GM23338 (cell line): Measurements from ENCODE around the gene ITGAV. TPM values are rescaled to one million over a fixed set of nuclear protein-coding genes. Genes with fewer than 3 reads are reported as not detected.

ENCODE experiments used
- ATAC-seq: fragments of 200-7000 bp; cut with Tn5 transposase; 3 replicates; pipeline ENCODE4 v1.9.1; 2020
- DNase-seq: peaks from one replicate; pipeline ENCODE4 v3.0.0-alpha.2; 2015; ENCODE audit warnings: low spot score
- H2AFZ ChIP-seq: fragments of 200-600 bp; sonication (generic); 2 replicates; pipeline ENCODE4 v1.8.0; 2016; ENCODE audit warnings: antibody characterized with exemption, mild to moderate bottlenecking, moderate library complexity
- H3F3A ChIP-seq: fragments of 200-600 bp; sonication (generic); replicated peaks from 2 replicates; pipeline ENCODE4 v1.8.0; 2017; ENCODE audit warnings: antibody characterized with exemption, mixed run types, low read depth
- H3K27ac ChIP-seq: fragments of 200-600 bp; sonication (generic); 2 replicates; pipeline ENCODE4 v1.6.1; 2016; ENCODE audit warnings: low read depth
- H3K27me3 ChIP-seq: fragments of 200-600 bp; sonication (generic); 2 replicates; pipeline ENCODE4 v1.8.0; 2016; ENCODE audit warnings: mild to moderate bottlenecking, mixed run types, moderate library complexity; ENCODE audit not compliant: insufficient read depth
- H3K36me3 ChIP-seq: fragments of 200-600 bp; sonication (generic); 2 replicates; pipeline ENCODE4 v1.8.0; 2016; ENCODE audit warnings: mild to moderate bottlenecking; ENCODE audit not compliant: insufficient read depth
- H3K4me1 ChIP-seq: fragments of 200-600 bp; sonication (generic); 2 replicates; pipeline ENCODE4 v1.8.0; 2016; ENCODE audit warnings: mild to moderate bottlenecking, moderate library complexity; ENCODE audit not compliant: insufficient read depth
- H3K4me2 ChIP-seq: fragments of 200-600 bp; sonication (generic); 2 replicates; pipeline ENCODE4 v1.7.1; 2017; ENCODE audit warnings: mixed run types
- H3K4me3 ChIP-seq: fragments of 200-600 bp; sonication (generic); 2 replicates; pipeline ENCODE4 v1.6.1; 2016; ENCODE audit warnings: mixed run types
- H3K79me2 ChIP-seq: fragments of 200-600 bp; sonication (generic); replicated peaks from 2 replicates; pipeline ENCODE4 v1.8.0; 2017; ENCODE audit warnings: mild to moderate bottlenecking; ENCODE audit not compliant: insufficient read depth
- H3K9me2 ChIP-seq: fragments of 200-600 bp; sonication (generic); 2 replicates; pipeline ENCODE4 v1.8.0; 2017; ENCODE audit not compliant: insufficient read depth
- H4K20me1 ChIP-seq: fragments of 200-600 bp; sonication (generic); replicated peaks from 2 replicates; pipeline ENCODE4 v1.8.0; 2017; ENCODE audit warnings: mild to moderate bottlenecking; ENCODE audit not compliant: insufficient read depth
- H3K27ac Mint-ChIP-seq: 2 replicates; pipeline ENCODE4 v1.8.0; 2020; ENCODE audit warnings: inconsistent platforms, mild to moderate bottlenecking, moderate library complexity, mixed read lengths
- H3K27me3 Mint-ChIP-seq: 3 replicates; pipeline ENCODE4 v1.8.0; 2022; ENCODE audit warnings: low read depth, mild to moderate bottlenecking, moderate library complexity, mixed read lengths, inconsistent platforms; ENCODE audit not compliant: insufficient read depth, poor library complexity
- H3K36me3 Mint-ChIP-seq: 3 replicates; pipeline ENCODE4 v1.8.0; 2021; ENCODE audit warnings: low read depth, mild to moderate bottlenecking, inconsistent platforms, moderate library complexity, mixed read lengths
- H3K4me1 Mint-ChIP-seq: 3 replicates; pipeline ENCODE4 v1.8.0; 2020; ENCODE audit warnings: mild to moderate bottlenecking, inconsistent platforms, mixed read lengths
- H3K4me3 Mint-ChIP-seq: 3 replicates; pipeline ENCODE4 v1.8.0; 2021; ENCODE audit warnings: moderate library complexity, mild to moderate bottlenecking, inconsistent platforms, mixed read lengths
- H3K9me3 Mint-ChIP-seq: 3 replicates; pipeline ENCODE4 v1.8.0; 2020; ENCODE audit warnings: moderate library complexity, mild to moderate bottlenecking, inconsistent platforms, mixed read lengths
- EZH2 ChIP-seq: fragments of 200-600 bp; sonication (generic); IDR thresholded peaks from one replicate; pipeline ENCODE4 v1.8.0; 2017; ENCODE audit warnings: antibody characterized with exemption, mild to moderate bottlenecking, low read depth; ENCODE audit not compliant: unreplicated experiment
- EZH2phosphoT487 ChIP-seq: fragments of 200-600 bp; sonication (generic); IDR thresholded peaks from one replicate; pipeline ENCODE4 v1.8.1; 2018; ENCODE audit warnings: antibody characterized with exemption; ENCODE audit not compliant: unreplicated experiment
- JUNB ChIP-seq: IDR thresholded peaks from one replicate; pipeline ENCODE4 v1.6.1; 2016; ENCODE audit warnings: antibody characterized with exemption; ENCODE audit not compliant: unreplicated experiment
- ZNF114 ChIP-seq: fragments of 250-450 bp; sonication (Bioruptor Pico); IDR thresholded peaks from 2 replicates; pipeline ENCODE4 v1.5.0; 2020; ENCODE audit warnings: mild to moderate bottlenecking, moderate library complexity
- polyA plus RNA-seq: library from polyadenylated mRNA; unstranded; fragments of >200 nt; fragmentation: Nextera tagmentation; extraction: Ambion mirVana; gene quantifications from 2 replicates; pipeline ENCODE4 v1.2.1, GENCODE V29; 2016
- total RNA-seq: library from RNA; depleted of rRNA; stranded (reverse); fragments of >200 nt; shearing (Covaris generic); gene quantifications from 2 replicates; pipeline ENCODE4 v1.2.3, GENCODE V29; 2014
- TF ChIP-seq, protein P1 (sequence below): IDR thresholded peaks from one replicate; pipeline ENCODE4 v1.6.1; 2018; ENCODE audit warnings: antibody characterized with exemption; ENCODE audit not compliant: unreplicated experiment
- TF ChIP-seq, protein P2 (sequence below), 2 experiments: fragments of 200-600 bp in 1 of 2; sonication (generic) in 1 of 2; conservative IDR thresholded peaks; 2 replicates each; pipeline versions ENCODE4 v1.5.1 to v1.6.1; 2016 to 2017; ENCODE audit warnings: antibody characterized with exemption in 2 of 2, low read depth in 2 of 2, mild to moderate bottlenecking in 2 of 2, moderate library complexity in 1 of 2
- TF ChIP-seq, protein P3 (sequence below): fragments of 250-450 bp; sonication (Bioruptor Pico); IDR thresholded peaks from 2 replicates; pipeline ENCODE4 v1.5.0; 2020; ENCODE audit warnings: mild to moderate bottlenecking, moderate library complexity
- TF ChIP-seq, protein P4 (sequence below): IDR thresholded peaks from 2 replicates; pipeline ENCODE4 v1.6.1; 2016; ENCODE audit warnings: antibody characterized with exemption

Gene ITGAV
- total and polyA plus RNA-seq, 2 experiments from 2014 or later: 9.1 to 56.5 TPM

DNA sequence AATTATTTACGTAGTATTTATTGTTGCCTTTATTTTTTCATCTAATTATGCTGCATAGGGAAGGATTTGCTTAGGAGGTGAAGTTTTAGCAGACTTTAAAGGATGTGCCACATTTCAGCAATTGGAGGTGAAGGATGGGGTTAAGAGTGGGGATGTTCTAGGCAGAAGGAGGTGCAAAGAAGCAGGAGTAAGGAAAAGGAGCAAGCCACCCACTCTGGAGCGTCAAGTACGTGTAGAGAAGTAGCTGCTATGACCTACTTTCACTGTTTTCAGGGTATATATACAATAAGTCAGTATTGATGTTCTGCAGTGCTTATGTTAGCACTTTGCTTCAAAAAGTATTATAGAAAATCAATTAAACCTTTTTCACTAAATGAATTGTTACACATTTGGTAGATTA lies 34.4 kb downstream of the ITGAV start:
- Histone ChIP-seq H2AFZ (no peak overlapping the region), H3K4me3 (no peak overlapping the region), H3K36me3 (peaks cover 3% of the 10 kb centered on the region; the same call in 1 of the 2 replicates), H3F3A (no peaks in the 10 kb centered on the region), H3K79me2 (no peaks in the 10 kb centered on the region), H3K27me3 (no peaks in the 10 kb centered on the region), H4K20me1 (no peaks in the 10 kb centered on the region), H3K27ac (no peak overlapping the region), H3K4me2 (no peak overlapping the region), H3K4me1 (peaks cover 15% of the 10 kb centered on the region; the same call in 1 of the 2 replicates), H3K9me2 (no peaks in the 10 kb centered on the region)
- TF ChIP-seq EZH2 (no peak), JUNB (no peak)
- TF ChIP-seq, protein P1, sequence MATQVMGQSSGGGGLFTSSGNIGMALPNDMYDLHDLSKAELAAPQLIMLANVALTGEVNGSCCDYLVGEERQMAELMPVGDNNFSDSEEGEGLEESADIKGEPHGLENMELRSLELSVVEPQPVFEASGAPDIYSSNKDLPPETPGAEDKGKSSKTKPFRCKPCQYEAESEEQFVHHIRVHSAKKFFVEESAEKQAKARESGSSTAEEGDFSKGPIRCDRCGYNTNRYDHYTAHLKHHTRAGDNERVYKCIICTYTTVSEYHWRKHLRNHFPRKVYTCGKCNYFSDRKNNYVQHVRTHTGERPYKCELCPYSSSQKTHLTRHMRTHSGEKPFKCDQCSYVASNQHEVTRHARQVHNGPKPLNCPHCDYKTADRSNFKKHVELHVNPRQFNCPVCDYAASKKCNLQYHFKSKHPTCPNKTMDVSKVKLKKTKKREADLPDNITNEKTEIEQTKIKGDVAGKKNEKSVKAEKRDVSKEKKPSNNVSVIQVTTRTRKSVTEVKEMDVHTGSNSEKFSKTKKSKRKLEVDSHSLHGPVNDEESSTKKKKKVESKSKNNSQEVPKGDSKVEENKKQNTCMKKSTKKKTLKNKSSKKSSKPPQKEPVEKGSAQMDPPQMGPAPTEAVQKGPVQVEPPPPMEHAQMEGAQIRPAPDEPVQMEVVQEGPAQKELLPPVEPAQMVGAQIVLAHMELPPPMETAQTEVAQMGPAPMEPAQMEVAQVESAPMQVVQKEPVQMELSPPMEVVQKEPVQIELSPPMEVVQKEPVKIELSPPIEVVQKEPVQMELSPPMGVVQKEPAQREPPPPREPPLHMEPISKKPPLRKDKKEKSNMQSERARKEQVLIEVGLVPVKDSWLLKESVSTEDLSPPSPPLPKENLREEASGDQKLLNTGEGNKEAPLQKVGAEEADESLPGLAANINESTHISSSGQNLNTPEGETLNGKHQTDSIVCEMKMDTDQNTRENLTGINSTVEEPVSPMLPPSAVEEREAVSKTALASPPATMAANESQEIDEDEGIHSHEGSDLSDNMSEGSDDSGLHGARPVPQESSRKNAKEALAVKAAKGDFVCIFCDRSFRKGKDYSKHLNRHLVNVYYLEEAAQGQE: no peak
- Mint-ChIP-seq H3K9me3 (no peaks in the 10 kb centered on the region), H3K27me3 (no peaks in the 10 kb centered on the region), H3K4me1 (peaks cover 11% of the 10 kb centered on the region), H3K4me3 (no peak overlapping the region), H3K36me3 (0 out of 3 replicates have a peak, but pooled peaks cover 6% of the 10 kb centered on the region), H3K27ac (no peak overlapping the region)
- DNase-seq: no peak
- ATAC-seq: no peak

DNA sequence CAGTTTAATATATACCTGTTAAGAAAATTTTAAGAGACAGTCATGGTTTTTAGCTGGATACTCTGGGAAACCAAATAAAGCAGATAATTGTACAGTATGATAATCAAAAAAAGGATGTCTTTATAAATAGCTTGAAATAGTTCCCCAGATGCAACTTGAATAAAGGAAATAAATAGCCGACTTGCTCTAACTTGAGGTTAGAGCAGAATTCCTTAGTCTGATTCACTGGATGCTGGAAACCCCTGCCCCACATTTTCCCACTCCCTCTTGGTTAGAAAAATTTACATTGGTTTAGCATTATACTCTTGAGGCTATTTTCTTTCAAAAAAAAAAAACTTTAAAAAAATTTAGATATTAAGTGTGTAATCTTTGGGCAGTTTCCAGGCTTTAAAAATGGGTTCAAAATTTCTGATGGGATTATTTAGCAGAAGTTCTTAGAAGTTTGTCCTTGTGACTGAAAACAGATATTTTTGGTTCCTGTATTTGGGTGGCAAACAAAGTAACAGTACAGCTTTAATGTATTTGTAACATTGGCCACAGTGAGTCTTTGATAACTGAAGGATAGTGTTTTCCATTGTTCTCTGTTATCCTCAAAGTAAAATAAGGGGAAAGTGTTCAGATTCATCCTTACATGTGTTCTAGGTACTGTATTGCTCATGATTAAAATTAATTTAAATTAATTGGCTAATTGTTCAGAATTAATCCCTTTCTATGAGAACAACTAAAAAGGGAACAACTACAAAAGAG lies 39.6 kb downstream of the ITGAV start:
- no peaks in the 10 kb centered on the region for H4K20me1 ChIP-seq
- no peaks in the 10 kb centered on the region for H3F3A ChIP-seq
- no peaks in the 10 kb centered on the region for H3K9me2 ChIP-seq
- Mint-ChIP-seq H3K27ac (no peak overlapping the region), H3K4me3 (no peak overlapping the region), H3K27me3 (no peaks in the 10 kb centered on the region), H3K36me3 (no peaks in the 10 kb centered on the region), H3K4me1 (peaks cover 16% of the 10 kb centered on the region), H3K9me3 (no peaks in the 10 kb centered on the region)
- DNase-seq (no peak), ATAC-seq (no peak)
- peaks cover 15% of the 10 kb centered on the region; the same call in 1 of the 2 replicates for H3K4me1 ChIP-seq
- H3K27ac ChIP-seq: no peak overlapping the region
- H3K27me3 ChIP-seq: no peaks in the 10 kb centered on the region
- H3K4me2 ChIP-seq: no peak overlapping the region
- H3K36me3 ChIP-seq: no peaks in the 10 kb centered on the region
- H3K79me2 ChIP-seq: no peaks in the 10 kb centered on the region
- no peak overlapping the region for H2AFZ ChIP-seq
- no peak overlapping the region for H3K4me3 ChIP-seq
- TF ChIP-seq EZH2 (no peak), EZH2phosphoT487 (no peak), ZNF114 (CRISPR knock-in tag) (no peak)
- TF ChIP-seq, protein P2, sequence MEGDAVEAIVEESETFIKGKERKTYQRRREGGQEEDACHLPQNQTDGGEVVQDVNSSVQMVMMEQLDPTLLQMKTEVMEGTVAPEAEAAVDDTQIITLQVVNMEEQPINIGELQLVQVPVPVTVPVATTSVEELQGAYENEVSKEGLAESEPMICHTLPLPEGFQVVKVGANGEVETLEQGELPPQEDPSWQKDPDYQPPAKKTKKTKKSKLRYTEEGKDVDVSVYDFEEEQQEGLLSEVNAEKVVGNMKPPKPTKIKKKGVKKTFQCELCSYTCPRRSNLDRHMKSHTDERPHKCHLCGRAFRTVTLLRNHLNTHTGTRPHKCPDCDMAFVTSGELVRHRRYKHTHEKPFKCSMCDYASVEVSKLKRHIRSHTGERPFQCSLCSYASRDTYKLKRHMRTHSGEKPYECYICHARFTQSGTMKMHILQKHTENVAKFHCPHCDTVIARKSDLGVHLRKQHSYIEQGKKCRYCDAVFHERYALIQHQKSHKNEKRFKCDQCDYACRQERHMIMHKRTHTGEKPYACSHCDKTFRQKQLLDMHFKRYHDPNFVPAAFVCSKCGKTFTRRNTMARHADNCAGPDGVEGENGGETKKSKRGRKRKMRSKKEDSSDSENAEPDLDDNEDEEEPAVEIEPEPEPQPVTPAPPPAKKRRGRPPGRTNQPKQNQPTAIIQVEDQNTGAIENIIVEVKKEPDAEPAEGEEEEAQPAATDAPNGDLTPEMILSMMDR (conservative IDR thresholded peaks at IDR 0.05; ENCODE audit: low read depth in 2 of 2): no peak
- TF ChIP-seq, protein P3, sequence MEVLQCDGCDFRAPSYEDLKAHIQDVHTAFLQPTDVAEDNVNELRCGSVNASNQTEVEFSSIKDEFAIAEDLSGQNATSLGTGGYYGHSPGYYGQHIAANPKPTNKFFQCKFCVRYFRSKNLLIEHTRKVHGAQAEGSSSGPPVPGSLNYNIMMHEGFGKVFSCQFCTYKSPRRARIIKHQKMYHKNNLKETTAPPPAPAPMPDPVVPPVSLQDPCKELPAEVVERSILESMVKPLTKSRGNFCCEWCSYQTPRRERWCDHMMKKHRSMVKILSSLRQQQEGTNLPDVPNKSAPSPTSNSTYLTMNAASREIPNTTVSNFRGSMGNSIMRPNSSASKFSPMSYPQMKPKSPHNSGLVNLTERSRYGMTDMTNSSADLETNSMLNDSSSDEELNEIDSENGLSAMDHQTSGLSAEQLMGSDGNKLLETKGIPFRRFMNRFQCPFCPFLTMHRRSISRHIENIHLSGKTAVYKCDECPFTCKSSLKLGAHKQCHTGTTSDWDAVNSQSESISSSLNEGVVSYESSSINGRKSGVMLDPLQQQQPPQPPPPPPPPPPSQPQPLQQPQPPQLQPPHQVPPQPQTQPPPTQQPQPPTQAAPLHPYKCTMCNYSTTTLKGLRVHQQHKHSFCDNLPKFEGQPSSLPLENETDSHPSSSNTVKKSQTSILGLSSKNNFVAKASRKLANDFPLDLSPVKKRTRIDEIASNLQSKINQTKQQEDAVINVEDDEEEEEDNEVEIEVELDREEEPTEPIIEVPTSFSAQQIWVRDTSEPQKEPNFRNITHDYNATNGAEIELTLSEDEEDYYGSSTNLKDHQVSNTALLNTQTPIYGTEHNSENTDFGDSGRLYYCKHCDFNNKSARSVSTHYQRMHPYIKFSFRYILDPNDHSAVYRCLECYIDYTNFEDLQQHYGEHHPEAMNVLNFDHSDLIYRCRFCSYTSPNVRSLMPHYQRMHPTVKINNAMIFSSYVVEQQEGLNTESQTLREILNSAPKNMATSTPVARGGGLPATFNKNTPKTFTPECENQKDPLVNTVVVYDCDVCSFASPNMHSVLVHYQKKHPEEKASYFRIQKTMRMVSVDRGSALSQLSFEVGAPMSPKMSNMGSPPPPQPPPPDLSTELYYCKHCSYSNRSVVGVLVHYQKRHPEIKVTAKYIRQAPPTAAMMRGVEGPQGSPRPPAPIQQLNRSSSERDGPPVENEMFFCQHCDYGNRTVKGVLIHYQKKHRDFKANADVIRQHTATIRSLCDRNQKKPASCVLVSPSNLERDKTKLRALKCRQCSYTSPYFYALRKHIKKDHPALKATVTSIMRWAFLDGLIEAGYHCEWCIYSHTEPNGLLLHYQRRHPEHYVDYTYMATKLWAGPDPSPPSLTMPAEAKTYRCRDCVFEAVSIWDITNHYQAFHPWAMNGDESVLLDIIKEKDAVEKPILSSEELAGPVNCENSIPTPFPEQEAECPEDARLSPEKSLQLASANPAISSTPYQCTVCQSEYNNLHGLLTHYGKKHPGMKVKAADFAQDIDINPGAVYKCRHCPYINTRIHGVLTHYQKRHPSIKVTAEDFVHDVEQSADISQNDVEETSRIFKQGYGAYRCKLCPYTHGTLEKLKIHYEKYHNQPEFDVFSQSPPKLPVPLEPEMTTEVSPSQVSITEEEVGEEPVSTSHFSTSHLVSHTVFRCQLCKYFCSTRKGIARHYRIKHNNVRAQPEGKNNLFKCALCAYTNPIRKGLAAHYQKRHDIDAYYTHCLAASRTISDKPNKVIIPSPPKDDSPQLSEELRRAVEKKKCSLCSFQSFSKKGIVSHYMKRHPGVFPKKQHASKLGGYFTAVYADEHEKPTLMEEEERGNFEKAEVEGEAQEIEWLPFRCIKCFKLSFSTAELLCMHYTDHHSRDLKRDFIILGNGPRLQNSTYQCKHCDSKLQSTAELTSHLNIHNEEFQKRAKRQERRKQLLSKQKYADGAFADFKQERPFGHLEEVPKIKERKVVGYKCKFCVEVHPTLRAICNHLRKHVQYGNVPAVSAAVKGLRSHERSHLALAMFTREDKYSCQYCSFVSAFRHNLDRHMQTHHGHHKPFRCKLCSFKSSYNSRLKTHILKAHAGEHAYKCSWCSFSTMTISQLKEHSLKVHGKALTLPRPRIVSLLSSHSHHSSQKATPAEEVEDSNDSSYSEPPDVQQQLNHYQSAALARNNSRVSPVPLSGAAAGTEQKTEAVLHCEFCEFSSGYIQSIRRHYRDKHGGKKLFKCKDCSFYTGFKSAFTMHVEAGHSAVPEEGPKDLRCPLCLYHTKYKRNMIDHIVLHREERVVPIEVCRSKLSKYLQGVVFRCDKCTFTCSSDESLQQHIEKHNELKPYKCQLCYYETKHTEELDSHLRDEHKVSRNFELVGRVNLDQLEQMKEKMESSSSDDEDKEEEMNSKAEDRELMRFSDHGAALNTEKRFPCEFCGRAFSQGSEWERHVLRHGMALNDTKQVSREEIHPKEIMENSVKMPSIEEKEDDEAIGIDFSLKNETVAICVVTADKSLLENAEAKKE: no peak
- TF ChIP-seq, protein P4, sequence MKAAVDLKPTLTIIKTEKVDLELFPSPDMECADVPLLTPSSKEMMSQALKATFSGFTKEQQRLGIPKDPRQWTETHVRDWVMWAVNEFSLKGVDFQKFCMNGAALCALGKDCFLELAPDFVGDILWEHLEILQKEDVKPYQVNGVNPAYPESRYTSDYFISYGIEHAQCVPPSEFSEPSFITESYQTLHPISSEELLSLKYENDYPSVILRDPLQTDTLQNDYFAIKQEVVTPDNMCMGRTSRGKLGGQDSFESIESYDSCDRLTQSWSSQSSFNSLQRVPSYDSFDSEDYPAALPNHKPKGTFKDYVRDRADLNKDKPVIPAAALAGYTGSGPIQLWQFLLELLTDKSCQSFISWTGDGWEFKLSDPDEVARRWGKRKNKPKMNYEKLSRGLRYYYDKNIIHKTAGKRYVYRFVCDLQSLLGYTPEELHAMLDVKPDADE: no peak
